NOMO-1 treated with dmso at 0.1 percent for 144 hours (cell line): ENCODE measurements around the gene MXRA8.

Source experiments
- DNase-seq: peaks from one replicate; lab custom pipeline; 2025; ENCODE audit not compliant: unreplicated experiment; lab: John Stamatoyannopoulos, UW

MXRA8 gene

DNA sequence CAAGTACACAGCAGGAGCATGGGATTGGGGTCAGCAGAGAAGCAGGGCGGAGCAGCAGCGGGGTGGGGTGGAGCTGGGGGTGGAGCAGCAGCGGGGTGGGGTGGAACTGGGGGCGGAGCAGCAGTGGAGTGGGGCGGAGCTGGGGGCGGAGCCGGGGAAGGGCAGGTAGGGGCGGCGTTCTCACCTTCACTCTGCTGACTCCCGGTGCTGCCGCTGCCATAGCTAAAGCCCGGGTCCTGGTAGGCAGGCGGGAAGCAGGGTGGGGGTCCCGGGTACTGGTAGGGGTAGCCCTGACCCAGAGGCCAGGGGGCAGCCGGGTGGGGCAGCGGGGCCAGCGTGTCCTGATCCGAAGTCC lies 20.6 kb downstream of the MXRA8 start:
- no peak for DNase-seq

DNA sequence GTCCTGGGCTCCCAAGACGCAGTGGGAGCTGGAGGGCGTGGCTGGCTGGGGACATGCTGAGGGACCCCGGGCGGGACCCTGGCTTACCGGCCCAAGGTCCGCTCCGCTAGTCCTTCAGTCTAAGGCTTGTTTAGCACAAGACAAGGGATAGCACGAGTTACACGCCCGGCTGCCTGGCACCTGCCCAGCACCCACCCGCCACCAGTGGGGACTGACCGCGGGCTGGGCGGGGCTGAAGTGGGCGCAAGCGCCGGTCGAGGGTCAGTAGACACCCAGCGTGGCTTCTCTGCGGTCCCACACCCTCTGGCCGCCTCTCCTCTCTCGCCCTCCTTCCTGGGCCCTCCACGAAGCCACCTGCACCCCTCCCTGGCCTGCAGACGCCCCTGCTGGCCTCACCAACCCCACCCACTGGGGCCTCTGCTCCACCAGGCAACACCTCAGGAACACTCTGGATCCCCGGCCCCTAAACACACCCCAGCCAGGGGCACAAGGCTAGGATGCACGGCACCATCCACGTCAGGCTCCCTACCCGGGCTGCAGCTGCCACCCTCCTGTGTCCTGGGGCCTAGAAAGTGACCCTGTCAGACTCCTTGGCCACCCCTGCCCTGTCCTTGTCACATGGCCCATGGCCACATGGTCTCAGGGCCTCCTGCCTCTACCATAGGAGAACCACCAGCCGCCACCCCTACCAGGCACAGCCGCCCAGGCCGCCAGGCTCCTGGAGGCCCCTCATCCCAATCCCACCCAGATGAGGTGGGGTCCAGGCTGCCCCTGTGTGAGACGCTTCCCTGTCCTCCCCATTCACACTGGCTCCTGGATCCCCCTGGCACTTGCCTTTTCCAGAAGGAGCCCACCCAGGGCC lies 21.2 kb downstream of the MXRA8 start:
- no peak for DNase-seq

DNA sequence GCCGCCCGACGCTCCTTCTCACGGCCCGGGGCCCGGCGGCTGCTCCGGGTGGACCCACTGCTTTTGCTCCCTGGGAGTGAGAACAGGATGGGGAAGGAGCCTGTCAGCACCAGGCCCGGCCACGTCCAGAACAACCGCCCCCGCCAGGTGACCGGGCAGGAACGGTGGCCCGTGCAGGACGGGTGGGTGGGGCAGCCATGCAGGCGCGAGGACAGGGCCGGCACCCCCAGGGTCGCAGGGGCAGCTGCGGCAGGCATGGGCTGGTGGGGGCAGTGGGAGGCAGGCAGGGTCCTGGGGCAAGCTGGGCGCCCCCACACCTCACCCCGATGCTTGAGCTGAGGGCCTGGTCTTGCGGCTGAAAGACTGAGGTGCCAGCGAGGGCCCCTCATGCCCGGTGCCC lies 21.9 kb downstream of the MXRA8 start:
- no peak for DNase-seq

DNA sequence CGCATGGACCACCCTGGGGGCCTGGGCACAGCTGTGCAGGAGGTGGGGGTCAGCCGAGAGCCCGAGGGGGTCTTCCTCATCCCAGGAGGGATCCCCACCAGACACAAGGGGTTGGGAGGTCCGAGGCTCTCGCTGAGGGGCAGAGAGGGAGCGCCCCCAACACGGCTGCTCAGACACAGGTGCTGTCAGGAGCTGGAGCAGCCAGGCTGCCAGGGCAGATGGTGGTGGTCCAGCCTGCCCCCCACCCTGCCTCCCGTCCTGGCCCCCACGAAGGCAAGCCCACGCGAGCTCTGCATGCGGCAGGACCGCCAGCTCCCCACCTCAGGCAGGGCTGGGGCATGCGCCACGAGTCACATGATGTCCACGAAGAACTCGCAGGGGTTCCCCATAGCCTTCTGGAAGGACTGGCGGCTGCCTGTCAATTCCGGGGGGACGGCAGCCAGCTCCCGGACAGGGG lies 22.5 kb downstream of the MXRA8 start:
- DNase-seq, result no peak

DNA sequence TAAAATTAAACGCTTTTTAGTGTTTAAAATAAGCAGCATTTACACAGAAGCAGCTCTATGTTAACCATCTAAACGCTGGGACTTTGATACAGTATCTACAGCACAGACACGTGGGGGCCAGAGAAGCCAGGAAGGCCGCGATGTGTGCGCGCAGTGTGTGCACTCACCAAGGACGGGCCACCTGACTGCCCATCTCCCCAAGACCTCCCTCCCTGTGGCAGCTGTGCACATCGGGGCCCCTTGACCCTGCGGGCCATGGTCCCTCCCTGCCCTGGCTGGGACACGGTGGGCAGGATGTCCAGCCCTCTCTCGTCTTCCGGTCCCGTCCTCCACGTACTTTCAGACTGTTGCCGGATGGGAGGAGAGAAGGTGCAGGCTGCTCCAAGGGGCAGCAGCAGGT lies 23.1 kb downstream of the MXRA8 start:
- no peak for DNase-seq

DNA sequence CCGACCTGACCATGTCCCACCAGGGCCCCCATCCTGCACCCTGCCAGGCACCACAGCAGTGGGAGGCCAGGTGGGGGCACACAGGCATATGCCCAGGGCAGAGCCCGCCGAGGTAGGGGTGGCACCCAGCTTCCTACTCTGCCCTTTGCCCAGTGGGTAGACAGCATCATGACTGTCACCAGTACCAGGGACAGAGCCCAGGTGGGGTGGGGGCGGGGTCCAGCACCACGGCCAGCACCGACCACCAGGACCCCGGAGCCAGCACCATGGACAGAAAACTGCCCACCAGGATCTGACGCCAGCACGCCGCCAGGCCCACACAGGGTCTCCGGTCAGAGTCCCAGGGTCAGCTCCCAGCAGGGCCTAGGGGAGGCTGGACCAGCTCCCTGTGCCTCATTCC lies 23.5 kb downstream of the MXRA8 start:
- DNase-seq, result no peak

DNA sequence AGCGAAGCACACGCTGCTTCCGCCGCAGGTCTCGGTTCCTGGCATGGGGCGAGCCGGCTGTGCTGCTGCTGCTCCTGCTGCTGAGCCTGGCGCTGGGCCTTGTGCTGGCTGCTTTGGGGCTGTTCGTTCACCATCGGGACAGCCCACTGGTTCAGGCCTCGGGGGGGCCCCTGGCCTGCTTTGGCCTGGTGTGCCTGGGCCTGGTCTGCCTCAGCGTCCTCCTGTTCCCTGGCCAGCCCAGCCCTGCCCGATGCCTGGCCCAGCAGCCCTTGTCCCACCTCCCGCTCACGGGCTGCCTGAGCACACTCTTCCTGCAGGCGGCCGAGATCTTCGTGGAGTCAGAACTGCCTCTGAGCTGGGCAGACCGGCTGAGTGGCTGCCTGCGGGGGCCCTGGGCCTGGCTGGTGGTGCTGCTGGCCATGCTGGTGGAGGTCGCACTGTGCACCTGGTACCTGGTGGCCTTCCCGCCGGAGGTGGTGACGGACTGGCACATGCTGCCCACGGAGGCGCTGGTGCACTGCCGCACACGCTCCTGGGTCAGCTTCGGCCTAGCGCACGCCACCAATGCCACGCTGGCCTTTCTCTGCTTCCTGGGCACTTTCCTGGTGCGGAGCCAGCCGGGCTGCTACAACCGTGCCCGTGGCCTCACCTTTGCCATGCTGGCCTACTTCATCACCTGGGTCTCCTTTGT lies 24.7 kb downstream of the MXRA8 start:
- no peak for DNase-seq

DNA sequence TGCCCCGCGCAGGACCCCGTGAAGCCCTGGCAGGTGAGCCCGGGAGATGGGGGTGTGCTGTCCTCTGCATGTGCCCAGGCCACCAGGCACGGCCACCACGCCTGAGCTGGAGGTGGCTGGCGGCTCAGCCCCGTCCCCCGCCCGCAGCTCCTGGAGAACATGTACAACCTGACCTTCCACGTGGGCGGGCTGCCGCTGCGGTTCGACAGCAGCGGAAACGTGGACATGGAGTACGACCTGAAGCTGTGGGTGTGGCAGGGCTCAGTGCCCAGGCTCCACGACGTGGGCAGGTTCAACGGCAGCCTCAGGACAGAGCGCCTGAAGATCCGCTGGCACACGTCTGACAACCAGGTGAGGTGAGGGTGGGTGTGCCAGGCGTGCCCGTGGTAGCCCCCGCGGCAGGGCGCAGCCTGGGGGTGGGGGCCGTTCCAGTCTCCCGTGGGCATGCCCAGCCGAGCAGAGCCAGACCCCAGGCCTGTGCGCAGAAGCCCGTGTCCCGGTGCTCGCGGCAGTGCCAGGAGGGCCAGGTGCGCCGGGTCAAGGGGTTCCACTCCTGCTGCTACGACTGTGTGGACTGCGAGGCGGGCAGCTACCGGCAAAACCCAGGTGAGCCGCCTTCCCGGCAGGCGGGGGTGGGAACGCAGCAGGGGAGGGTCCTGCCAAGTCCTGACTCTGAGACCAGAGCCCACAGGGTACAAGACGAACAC lies 25.4 kb downstream of the MXRA8 start:
- no peak for DNase-seq

DNA sequence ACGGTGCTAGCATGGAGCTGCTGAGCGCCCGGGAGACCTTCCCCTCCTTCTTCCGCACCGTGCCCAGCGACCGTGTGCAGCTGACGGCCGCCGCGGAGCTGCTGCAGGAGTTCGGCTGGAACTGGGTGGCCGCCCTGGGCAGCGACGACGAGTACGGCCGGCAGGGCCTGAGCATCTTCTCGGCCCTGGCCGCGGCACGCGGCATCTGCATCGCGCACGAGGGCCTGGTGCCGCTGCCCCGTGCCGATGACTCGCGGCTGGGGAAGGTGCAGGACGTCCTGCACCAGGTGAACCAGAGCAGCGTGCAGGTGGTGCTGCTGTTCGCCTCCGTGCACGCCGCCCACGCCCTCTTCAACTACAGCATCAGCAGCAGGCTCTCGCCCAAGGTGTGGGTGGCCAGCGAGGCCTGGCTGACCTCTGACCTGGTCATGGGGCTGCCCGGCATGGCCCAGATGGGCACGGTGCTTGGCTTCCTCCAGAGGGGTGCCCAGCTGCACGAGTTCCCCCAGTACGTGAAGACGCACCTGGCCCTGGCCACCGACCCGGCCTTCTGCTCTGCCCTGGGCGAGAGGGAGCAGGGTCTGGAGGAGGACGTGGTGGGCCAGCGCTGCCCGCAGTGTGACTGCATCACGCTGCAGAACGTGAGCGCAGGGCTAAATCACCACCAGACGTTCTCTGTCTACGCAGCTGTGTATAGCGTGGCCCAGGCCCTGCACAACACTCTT lies 26.2 kb downstream of the MXRA8 start:
- DNase-seq, result no peak

DNA sequence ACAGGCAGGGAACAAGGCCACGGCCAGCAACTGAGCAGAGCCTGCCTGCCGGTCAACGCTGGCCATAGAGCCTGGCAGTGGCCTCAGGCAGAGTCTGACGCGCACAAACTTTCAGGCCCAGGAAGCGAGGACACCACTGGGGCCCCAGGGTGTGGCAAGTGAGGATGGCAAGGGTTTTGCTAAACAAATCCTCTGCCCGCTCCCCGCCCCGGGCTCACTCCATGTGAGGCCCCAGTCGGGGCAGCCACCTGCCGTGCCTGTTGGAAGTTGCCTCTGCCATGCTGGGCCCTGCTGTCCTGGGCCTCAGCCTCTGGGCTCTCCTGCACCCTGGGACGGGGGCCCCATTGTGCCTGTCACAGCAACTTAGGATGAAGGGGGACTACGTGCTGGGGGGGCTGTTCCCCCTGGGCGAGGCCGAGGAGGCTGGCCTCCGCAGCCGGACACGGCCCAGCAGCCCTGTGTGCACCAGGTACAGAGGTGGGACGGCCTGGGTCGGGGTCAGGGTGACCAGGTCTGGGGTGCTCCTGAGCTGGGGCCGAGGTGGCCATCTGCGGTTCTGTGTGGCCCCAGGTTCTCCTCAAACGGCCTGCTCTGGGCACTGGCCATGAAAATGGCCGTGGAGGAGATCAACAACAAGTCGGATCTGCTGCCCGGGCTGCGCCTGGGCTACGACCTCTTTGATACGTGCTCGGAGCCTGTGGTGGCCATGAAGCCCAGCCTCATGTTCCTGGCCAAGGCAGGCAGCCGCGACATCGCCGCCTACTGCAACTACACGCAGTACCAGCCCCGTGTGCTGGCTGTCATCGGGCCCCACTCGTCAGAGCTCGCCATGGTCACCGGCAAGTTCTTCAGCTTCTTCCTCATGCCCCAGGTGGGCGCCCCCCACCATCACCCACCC lies 27.0 kb downstream of the MXRA8 start, which contains the start of gene TAS1R3:
Gene TAS1R3 (plus strand): TSS at position 213 of the 898 bp plus-strand sequence. CDS start 66 bp downstream, at position 279.
- no peak for DNase-seq

DNA sequence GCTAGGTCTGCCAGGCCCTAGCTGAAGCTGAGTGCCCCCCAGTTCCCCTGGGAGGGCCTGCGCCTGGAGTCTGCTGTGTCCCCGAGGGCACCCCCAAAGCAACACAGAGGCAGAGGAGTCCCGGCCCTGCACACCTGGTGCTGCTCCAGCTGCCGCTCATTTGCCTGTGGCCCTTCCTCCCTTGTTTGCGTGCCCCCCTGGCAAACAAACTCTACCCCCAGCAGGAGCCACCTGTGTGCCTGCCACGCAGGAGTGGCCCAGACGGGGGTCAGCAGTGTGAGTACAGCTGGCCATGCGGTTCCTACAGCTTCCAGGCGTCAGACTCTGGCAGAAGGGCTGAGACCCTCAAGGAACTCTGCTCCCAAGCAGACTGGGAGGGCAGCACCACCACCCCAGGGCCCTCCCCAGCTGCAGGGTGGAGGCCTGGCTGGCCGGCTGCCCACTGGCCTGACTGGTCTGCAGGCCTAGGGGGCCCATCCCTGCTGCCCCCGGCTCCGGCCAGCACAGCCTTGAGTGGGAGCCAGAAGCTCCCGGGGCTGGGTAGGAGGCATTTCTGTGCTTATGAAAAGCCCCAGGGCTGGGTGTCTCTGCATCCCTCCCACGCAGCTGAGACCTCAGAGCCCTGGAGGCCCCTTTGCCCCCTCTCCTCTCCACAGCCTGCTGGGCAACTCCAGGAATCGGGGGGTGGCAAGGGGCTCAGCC lies 27.8 kb downstream of the MXRA8 start:
- DNase-seq, result no peak

DNA sequence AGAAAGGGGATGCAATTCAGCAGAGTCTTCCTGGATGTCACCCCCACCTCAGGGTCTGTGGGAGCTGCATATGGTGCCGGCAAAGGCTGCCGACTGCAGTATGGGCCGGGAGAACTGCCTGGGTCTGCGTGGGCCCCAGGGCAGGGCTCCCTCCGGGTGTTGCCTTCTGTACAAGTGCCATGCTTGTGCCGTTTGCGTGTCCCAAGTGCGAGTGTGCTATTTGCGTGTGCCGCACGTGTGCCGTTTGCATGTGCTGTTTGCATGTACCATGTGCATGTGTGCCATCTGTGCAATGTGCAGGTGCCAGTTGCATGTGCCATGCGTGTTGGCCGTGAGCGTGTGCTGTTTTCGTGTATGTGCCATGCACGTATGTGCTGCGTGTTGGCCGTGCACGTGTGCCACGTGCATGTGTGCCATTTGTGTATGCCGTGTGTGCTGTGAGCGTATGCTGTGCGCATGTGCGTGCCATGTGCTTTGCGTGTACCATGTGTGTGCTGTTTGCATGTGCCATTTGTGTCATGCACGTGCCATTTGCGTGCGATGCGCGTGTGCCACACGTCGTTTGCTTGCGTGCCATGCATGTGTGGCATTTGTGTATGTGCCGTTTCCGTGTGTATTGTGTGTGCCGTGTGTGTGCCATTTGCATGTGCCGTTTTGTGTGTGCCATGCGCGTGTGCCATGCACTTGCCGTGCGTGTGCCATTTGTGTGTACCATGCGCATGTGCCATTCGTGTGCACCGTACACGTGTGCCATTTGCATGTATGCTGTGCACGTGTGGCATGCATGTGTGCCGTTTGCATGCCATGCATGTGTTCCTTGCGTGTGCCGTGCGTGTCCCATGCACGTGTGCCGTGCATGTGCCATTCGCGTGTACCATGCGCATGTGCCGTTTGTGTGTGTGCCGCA lies 28.8 kb downstream of the MXRA8 start:
- no peak for DNase-seq

DNA sequence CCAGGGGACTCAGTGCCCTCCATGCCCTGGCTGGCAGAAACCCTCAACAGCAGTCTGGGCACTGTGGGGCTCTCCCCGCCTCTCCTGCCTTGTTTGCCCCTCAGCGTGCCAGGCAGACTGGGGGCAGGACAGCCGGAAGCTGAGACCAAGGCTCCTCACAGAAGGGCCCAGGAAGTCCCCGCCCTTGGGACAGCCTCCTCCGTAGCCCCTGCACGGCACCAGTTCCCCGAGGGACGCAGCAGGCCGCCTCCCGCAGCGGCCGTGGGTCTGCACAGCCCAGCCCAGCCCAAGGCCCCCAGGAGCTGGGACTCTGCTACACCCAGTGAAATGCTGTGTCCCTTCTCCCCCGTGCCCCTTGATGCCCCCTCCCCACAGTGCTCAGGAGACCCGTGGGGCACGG lies 30.1 kb downstream of the MXRA8 start:
- DNase-seq, result no peak

DNA sequence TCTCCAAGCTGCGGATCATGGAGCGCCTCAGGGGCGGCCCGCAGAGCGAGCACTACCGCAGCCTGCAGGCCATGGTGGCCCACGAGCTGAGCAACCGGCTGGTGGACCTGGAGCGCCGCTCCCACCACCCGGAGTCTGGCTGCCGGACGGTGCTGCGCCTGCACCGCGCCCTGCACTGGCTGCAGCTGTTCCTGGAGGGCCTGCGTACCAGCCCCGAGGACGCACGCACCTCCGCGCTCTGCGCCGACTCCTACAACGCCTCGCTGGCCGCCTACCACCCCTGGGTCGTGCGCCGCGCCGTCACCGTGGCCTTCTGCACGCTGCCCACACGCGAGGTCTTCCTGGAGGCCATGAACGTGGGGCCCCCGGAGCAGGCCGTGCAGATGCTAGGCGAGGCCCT lies 31.1 kb downstream of the MXRA8 start:
- DNase-seq, result no peak

DNA sequence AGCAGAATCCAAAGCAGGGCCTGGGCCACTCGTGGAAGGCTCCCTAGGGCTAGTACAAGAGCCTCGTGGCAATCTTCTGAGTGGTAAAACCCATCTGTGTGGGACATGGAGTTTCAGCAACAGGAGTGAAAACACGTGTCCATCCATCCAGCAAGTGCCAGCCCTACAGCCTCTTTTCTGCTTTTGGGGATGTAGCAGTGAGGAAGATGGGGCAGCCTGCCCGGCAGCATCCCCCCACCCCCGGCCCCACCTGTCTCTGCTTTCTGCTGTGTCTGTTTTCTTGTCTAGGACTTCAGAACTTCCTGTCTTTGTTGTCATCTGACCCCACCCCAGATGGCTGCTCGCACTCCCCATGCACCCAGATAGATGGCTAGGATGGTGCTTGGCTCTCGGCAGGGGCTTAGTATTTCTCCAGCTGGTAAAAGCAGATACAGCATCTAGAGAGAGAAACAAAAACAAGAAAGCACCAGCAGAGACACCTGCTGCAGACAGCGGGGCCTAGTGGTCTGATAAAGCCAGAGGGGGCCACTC lies 32.2 kb downstream of the MXRA8 start:
- DNase-seq, result no peak

DNA sequence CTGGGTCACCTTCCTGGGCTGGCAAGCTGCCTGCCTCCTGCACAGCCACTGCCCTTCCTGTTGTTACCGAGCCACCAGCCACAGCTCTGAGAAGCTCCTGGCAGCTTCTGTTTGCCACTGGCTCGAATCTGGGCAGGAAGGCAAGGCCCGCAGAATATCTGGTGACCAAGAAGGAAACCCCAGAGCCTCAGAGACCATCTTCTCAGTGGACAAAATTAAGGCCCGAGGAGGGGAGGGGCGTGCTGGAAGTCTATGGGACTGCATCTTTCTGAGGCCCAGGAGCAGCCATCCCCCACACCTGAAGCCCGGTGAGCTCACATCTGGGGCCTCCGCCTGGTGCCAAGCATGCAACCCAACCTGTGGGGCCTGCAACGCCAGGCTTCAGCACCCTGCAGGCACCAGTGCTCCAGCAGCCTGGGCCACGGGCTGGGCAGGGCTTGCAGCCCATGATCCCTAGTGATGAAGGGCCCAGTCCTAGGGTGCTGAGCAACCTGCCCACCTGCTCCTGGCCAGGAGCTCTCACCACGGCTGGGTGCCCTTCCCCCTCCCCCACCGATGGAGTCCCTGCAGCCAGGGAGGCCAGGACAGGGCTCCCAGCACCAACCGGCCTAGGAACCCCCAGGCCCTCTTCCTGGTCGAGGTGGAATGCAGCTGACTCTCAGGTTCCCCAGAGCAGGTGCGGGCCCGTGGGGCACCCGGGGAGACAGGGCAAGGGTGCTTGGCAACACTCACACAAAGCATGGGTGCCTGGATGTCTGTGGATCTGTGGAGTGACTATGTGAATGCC lies 32.9 kb downstream of the MXRA8 start:
- no peak for DNase-seq

DNA sequence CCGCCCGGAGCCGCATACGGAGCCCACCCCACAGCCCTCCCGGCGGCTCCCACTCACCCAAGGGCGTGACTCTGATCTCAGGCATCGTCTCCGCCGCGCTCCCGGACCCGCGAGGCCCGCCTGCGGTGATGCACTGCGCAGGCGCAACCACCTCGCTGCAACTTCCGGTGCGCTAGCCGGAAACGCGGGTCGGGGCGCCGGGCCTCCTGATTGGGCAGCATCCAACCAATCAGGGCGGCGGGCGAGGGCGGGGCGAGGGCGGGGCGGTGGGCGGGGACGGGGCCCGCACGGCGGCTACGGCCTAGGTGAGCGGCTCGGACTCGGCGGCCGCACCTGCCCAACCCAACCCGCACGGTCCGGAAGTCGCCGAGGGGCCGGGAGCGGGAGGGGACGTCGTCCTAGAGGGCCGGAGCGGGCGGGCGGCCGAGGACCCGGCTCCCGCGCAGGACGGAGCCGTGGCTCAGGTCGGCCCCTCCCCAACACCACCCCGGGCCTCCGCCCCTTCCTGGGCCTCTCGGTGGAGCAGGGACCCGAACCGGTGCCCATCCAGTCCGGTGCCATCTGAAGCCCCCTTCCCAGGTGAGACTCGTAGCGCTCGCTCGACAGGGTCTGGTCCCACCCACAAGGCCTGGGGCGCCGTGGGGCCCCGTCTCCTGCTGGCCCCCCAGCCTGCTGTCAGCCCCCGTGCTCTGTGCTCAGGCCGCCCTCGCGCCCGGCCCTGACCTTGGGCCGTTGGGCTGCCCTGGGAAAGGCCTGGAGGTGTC lies 33.6 kb downstream of the MXRA8 start, which contains the start of the genes CPTP and INTS11:
Gene CPTP (plus strand): TSS at position 279 of the 764 bp plus-strand sequence. CDS start 2,109 bp downstream, outside the sequence.
Gene INTS11 (minus strand): TSS at position 137 of the 764 bp plus-strand sequence. CDS start 52 bp downstream, at position 85.
- DNase-seq, result peak; percentile 85
